DOHH2 (cell line): Measurements from ENCODE around the gene CCR6.

Experiments used
- H3F3A ChIP-seq: fragments of 200-600 bp; sonication (generic), shearing (Covaris generic); 2 replicates; pipeline ENCODE4 v1.6.0; 2016; ENCODE audit warnings: antibody characterized with exemption, mild to moderate bottlenecking; ENCODE audit not compliant: control insufficient read depth, insufficient read depth
- H3K27ac ChIP-seq: fragments of 200-600 bp; sonication (generic); 2 replicates; pipeline ENCODE4 v1.5.1; 2014; ENCODE audit warnings: low read depth, mild to moderate bottlenecking, low read length, moderate library complexity
- H3K27me3 ChIP-seq: fragments of 200-600 bp; sonication (generic); 2 replicates; pipeline ENCODE4 v1.6.1; 2014; ENCODE audit warnings: mild to moderate bottlenecking, low read length, mixed read lengths; ENCODE audit not compliant: control insufficient read depth
- H3K36me3 ChIP-seq: fragments of 200-600 bp; sonication (generic); 2 replicates; pipeline ENCODE4 v1.6.1; 2014; ENCODE audit warnings: mild to moderate bottlenecking, low read length, moderate library complexity, mixed read lengths; ENCODE audit not compliant: control insufficient read depth
- H3K4me1 ChIP-seq: fragments of 200-600 bp; sonication (generic); 2 replicates; pipeline ENCODE4 v1.6.1; 2014; ENCODE audit warnings: mild to moderate bottlenecking, low read length, mixed read lengths; ENCODE audit not compliant: control insufficient read depth
- H3K4me2 ChIP-seq: fragments of 200-600 bp; sonication (generic); 2 replicates; pipeline ENCODE4 v1.6.0; 2014; ENCODE audit warnings: mild to moderate bottlenecking, low read length, moderate library complexity
- H3K4me3 ChIP-seq: fragments of 200-600 bp; sonication (generic); 2 replicates; pipeline ENCODE4 v1.5.1; 2014; ENCODE audit warnings: mild to moderate bottlenecking, low read length, mixed read lengths
- H3K79me2 ChIP-seq: fragments of 200-600 bp; sonication (generic); 2 replicates; pipeline ENCODE4 v1.6.1; 2014; ENCODE audit warnings: mild to moderate bottlenecking, low read length, mixed read lengths; ENCODE audit not compliant: control insufficient read depth
- H3K9me2 ChIP-seq: fragments of 200-600 bp; sonication (generic); replicated peaks from 2 replicates; pipeline ENCODE4 v1.6.1; 2014; ENCODE audit warnings: mild to moderate bottlenecking, low read length, mixed read lengths; ENCODE audit not compliant: control insufficient read depth
- H3K9me3 ChIP-seq: fragments of 200-600 bp; sonication (generic); 2 replicates; pipeline ENCODE4 v1.6.1; 2014; ENCODE audit warnings: antibody characterized with exemption, low read length, mixed read lengths; ENCODE audit not compliant: control insufficient read depth, insufficient read depth
- H4K20me1 ChIP-seq: fragments of 200-600 bp; sonication (generic); 2 replicates; pipeline ENCODE4 v1.6.0; 2014; ENCODE audit warnings: low read depth, mild to moderate bottlenecking, antibody characterized with exemption, low read length, moderate library complexity; ENCODE audit not compliant: control insufficient read depth, insufficient read depth
- CTCF ChIP-seq: fragments of 200-600 bp; sonication (generic); IDR thresholded peaks from one replicate; pipeline ENCODE4 v1.5.1; 2014; ENCODE audit warnings: antibody characterized with exemption, mild to moderate bottlenecking, low read depth, low read length; ENCODE audit not compliant: poor library complexity, severe bottlenecking
- EZH2phosphoT487 ChIP-seq: fragments of 200-600 bp; sonication (generic); IDR thresholded peaks from 2 replicates; pipeline ENCODE4 v1.6.1; 2017; ENCODE audit warnings: borderline replicate concordance, mild to moderate bottlenecking, antibody characterized with exemption, low read length, moderate library complexity, mixed read lengths

Gene CCR6

GRCh38 chr6:167137081-167137480 lies 14.2 kb downstream of the CCR6 start:
- H3K4me2 ChIP-seq: no peak overlapping the region
- no peaks in the 10 kb centered on the region for H3K36me3 ChIP-seq
- no peak for TF ChIP-seq CTCF
- no peak for TF ChIP-seq EZH2phosphoT487
- H3K27ac ChIP-seq: no peak overlapping the region
- peaks cover 6% of the 10 kb centered on the region for H3K4me1 ChIP-seq
- no peaks in the 10 kb centered on the region for H3F3A ChIP-seq
- no peaks in the 10 kb centered on the region for H3K9me3 ChIP-seq
- no peaks in the 10 kb centered on the region for H3K9me2 ChIP-seq
- H3K79me2 ChIP-seq: no peaks in the 10 kb centered on the region
- H3K27me3 ChIP-seq: peaks cover 20% of the 10 kb centered on the region
- H4K20me1 ChIP-seq: no peaks in the 10 kb centered on the region
- H3K4me3 ChIP-seq: no peak overlapping the region

- peaks cover 6% of the 10 kb centered on the region for H3K4me1 ChIP-seq
- no peaks in the 10 kb centered on the region for H3F3A ChIP-seq
- no peak overlapping the region for H3K4me3 ChIP-seq
- no peak overlapping the region for H3K4me2 ChIP-seq
- H3K27ac ChIP-seq: no peak overlapping the region
- H4K20me1 ChIP-seq: no peaks in the 10 kb centered on the region
- H3K9me3 ChIP-seq: no peaks in the 10 kb centered on the region
- H3K27me3 ChIP-seq: peaks cover 20% of the 10 kb centered on the region
- no peak for TF ChIP-seq CTCF
- TF ChIP-seq EZH2phosphoT487: no peak
- no peaks in the 10 kb centered on the region for H3K36me3 ChIP-seq
- no peaks in the 10 kb centered on the region for H3K79me2 ChIP-seq
- no peaks in the 10 kb centered on the region for H3K9me2 ChIP-seq
These were observed 15.0 kb downstream of the CCR6 start for GRCh38 chr6:167137881-167138280.

- Histone ChIP-seq H3K9me3 (no peaks in the 10 kb centered on the region), H3K36me3 (no peaks in the 10 kb centered on the region), H4K20me1 (no peaks in the 10 kb centered on the region), H3K9me2 (no peaks in the 10 kb centered on the region), H3K27ac (no peak overlapping the region), H3K4me2 (no peak overlapping the region), H3K4me1 (peaks cover 6% of the 10 kb centered on the region), H3K79me2 (no peaks in the 10 kb centered on the region), H3K27me3 (peaks cover 15% of the 10 kb centered on the region), H3K4me3 (no peak overlapping the region), H3F3A (no peaks in the 10 kb centered on the region)
- TF ChIP-seq EZH2phosphoT487 (no peak), CTCF (peak; percentile 9)
These were observed 16.9 kb downstream of the CCR6 start for GRCh38 chr6:167139761-167140160.
